ENCODE data around the gene CHI3L1.

The CHI3L1 gene

GRCh38 chr1:203206129-203206687 is 19.7 kb upstream of the CHI3L1 start:
- no peak for DNase-seq

GRCh38 chr1:203204756-203205155 is 18.3 kb upstream of the CHI3L1 start:
- no peak for DNase-seq

GRCh38 chr1:203202431-203203245 is 16.1 kb upstream of the CHI3L1 start:
- peak; percentile 73 to 86 (median 80) for DNase-seq

- no peak for DNase-seq
Observed at GRCh38 chr1:203201516-203202205, 15.2 kb upstream of the CHI3L1 start.

- no peak for DNase-seq
Observed at GRCh38 chr1:203200916-203201315, 14.4 kb upstream of the CHI3L1 start.

- DNase-seq, result peak; percentile 55 to 87 (median 78)
Observed at GRCh38 chr1:203199816-203200571, 13.5 kb upstream of the CHI3L1 start.

- DNase-seq, result no peak
Observed at GRCh38 chr1:203199481-203199815, 12.9 kb upstream of the CHI3L1 start.

GRCh38 chr1:203199002-203199401 is 12.5 kb upstream of the CHI3L1 start:
- DNase-seq, result no peak

GRCh38 chr1:203197625-203198024 is 11.1 kb upstream of the CHI3L1 start:
- peak in 3 of 4 experiments; percentile 38 to 62 (median 51) for DNase-seq

- DNase-seq, result no peak
Observed at GRCh38 chr1:203196371-203196770, 9.9 kb upstream of the CHI3L1 start.

GRCh38 chr1:203190949-203191348 is 4.4 kb upstream of the CHI3L1 start:
- DNase-seq, result no peak

- no peak for DNase-seq
Observed at GRCh38 chr1:203189951-203190352, 3.4 kb upstream of the CHI3L1 start.

GRCh38 chr1:203188686-203189232 is 2.3 kb upstream of the CHI3L1 start:
- no peak for DNase-seq

GRCh38 chr1:203187689-203188264 is 1.3 kb upstream of the CHI3L1 start:
- DNase-seq, result no peak

- DNase-seq, result peak; percentile 59 to 82 (median 77)
Observed at GRCh38 chr1:203187304-203187685, 791 bp upstream of the CHI3L1 start.

GRCh38 chr1:203186091-203186445 is 436 bp downstream of the CHI3L1 start:
- no peak for DNase-seq

GRCh38 chr1:203185585-203185984 is 919 bp downstream of the CHI3L1 start:
- no peak for DNase-seq

GRCh38 chr1:203185061-203185461 is 1.4 kb downstream of the CHI3L1 start:
- no peak for DNase-seq

GRCh38 chr1:203184467-203184866 is 2.0 kb downstream of the CHI3L1 start:
- no peak for DNase-seq

GRCh38 chr1:203183828-203184227 is 2.7 kb downstream of the CHI3L1 start:
- DNase-seq, result no peak

GRCh38 chr1:203182387-203182953 is 4.0 kb downstream of the CHI3L1 start:
- no peak for DNase-seq

Measured in suppressor macrophage (primary cell).